Pancreas (tissue), 10 donors: ENCODE data around the gene SYP. TPM values are rescaled to one million over a fixed set of nuclear protein-coding genes. Genes with fewer than 3 reads are reported as not detected.

Experiments
- ATAC-seq, 4 donors: fragments of 200-7000 bp; cut with Tn5 transposase; one replicate each; pipeline versions ENCODE4 v1.8.0 to v1.9.1; 2020; ENCODE audit warnings: mild to moderate bottlenecking in 4 of 4, moderate library complexity in 4 of 4
- DNase-seq, 6 donors: peaks; one replicate each; pipeline ENCODE4 v3.0.0-alpha.2; 2020
- FAIRE-seq: peaks from 2 replicates; lab custom pipeline; 2012; peaks lifted over from hg19 to GRCh38; lab: Jason Lieb, UNC
- H3K27ac ChIP-seq, 4 donors: fragments of 200-600 bp; sonication (generic); 1 replicate in 3 of 4; 2 replicates in 1 of 4; pipeline versions ENCODE4 v1.5.0 to v1.8.0; 2020
- H3K27me3 ChIP-seq, 4 donors: fragments of 200-600 bp; one replicate each; pipeline ENCODE4 v1.8.0; 2021
- H3K36me3 ChIP-seq, 3 donors: fragments of 200-600 bp; sonication (generic) in 1 of 3; one replicate each; pipeline versions ENCODE4 v1.5.0 to v1.8.0; 2020 to 2021
- H3K4me1 ChIP-seq, 3 donors: fragments of 200-600 bp; one replicate each; pipeline ENCODE4 v1.8.0; 2021
- H3K4me3 ChIP-seq, 4 donors: fragments of 200-600 bp; sonication (generic) in 2 of 4; one replicate each; pipeline versions ENCODE4 v1.5.0 to v1.8.0; 2020 to 2021
- H3K9me3 ChIP-seq, 4 donors: fragments of 200-600 bp; one replicate each; pipeline ENCODE4 v1.8.0; 2021
- WGBS, 2 donors: extraction: QIAGEN DNeasy Blood & Tissue Kit; methylation state at CpG; one replicate each; pipeline ENCODE4 v1.1.7; 2013; 5-methylcytosine and 5-hydroxymethylcytosine counted together
- intact Hi-C, 3 donors: fragments of 100-400 bp; cut with DNase I; formaldehyde crosslinking; loops; one replicate each; pipeline versions ENCODE4 v1.11.1 to v1.14.2; 2022
- polyA plus RNA-seq, 2 donors: library from polyadenylated mRNA; stranded (reverse); fragments of 200-250 nt; gene quantifications; one replicate each; pipeline ENCODE4 v1.2.3, GENCODE V29; 2013
- total RNA-seq, 6 donors: library from RNA; stranded (reverse); fragmentation: NEBNext Ultra II Directional in 4 of 6; extraction: Animal tissue kit (Norgen Biotek cat#: 25700) in 4 of 6; gene quantifications; one replicate each; pipeline versions ENCODE4 v1.2.1 to v1.2.4, GENCODE V29; 2021 to 2023
- TF ChIP-seq, protein P1 (sequence below), 4 donors: fragments of 200-600 bp; sonication (generic) in 3 of 4; IDR thresholded peaks; one replicate each; pipeline versions ENCODE4 v1.5.0 to v1.8.0; 2021; ENCODE audit warnings: antibody characterized with exemption in 4 of 4
- donor health status: healthy with polysubstance abuse.
- donor health status: DM: no; HTN: no; CAD: no; lungs with moderate emphysema.
- donor health status: DM: no; HTN: no; CAD: no.
- donor health status: control.
- donor health status: control.
- donor health status: Bipolar disorder and iron deficiency.
- donor health status: DM: yes; HTN: yes; CAD: no.
- donor health status: DM: no; HTN: no; CAD: no.
- donor health status: DM: no; HTN: no; CAD: no.
- donor health status: DM: yes; HTN: yes; CAD: no.

SYP gene
- total and polyA plus RNA-seq, 8 donors = 2.0 to 41.7 (median 6.7) TPM

DNA sequence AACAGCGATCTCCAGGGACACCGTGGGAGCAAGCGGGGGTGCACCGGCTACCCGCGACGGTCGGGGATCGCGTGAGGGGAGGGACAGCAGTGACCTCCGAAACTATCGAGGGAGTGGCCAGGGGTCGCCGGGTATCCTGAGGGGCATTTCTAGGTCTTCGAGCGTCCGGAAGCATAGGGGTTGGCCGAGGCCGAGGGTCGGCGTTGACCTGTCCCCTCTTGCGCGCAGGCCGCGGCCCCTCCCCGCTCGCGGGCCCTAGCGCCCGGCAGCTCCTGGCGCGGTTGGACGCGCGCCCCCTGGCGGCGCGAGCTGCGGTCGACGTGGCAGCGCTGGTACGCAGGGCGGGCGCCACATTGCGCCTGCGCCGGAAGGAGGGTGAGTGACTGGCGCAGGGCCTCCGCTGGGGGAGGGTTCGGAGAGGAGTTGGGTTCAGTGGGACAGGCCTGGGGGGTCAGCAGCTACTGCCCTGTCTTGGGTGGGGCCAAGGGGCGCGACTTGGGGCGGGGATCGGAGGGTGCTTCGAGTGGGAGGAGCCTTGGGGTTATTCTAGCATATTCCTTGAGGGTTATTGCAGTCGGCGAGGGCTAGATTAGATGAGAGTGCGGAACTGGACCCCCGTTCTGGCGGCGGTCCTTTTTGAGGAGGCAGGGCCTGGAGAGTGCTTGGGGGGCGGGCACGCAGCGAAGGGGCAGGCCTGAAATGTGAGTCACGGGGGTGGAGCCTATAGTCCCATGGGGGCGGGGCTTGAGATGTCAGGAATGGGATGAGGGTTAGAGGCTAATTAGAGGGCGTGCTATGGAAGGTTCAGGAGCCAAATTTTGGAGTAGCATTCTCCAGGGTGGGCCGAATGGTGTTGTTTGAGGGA is 36.2 kb downstream of the SYP start:
- DNase-seq = peak; percentile 78 to 93 (median 88)
- TF ChIP-seq, protein P1, sequence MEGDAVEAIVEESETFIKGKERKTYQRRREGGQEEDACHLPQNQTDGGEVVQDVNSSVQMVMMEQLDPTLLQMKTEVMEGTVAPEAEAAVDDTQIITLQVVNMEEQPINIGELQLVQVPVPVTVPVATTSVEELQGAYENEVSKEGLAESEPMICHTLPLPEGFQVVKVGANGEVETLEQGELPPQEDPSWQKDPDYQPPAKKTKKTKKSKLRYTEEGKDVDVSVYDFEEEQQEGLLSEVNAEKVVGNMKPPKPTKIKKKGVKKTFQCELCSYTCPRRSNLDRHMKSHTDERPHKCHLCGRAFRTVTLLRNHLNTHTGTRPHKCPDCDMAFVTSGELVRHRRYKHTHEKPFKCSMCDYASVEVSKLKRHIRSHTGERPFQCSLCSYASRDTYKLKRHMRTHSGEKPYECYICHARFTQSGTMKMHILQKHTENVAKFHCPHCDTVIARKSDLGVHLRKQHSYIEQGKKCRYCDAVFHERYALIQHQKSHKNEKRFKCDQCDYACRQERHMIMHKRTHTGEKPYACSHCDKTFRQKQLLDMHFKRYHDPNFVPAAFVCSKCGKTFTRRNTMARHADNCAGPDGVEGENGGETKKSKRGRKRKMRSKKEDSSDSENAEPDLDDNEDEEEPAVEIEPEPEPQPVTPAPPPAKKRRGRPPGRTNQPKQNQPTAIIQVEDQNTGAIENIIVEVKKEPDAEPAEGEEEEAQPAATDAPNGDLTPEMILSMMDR (IDR thresholded peaks at IDR 0.05) = peak; percentile 55 to 80 (median 68)
- intact Hi-C loops = no loop called here
- 1 to 30% methylated on average over 69 of the region's 69 CpGs for WGBS, 2 donors
- Histone ChIP-seq H3K27ac (peak overlapping the region; percentile 68 to 93 (median 83)), H3K4me1 (no peaks in the 10 kb centered on the region), H3K27me3 (no peaks in the 10 kb centered on the region), H3K4me3 (peak overlapping the region; percentile 7 to 43 (median 35)), H3K9me3 (no peaks in the 10 kb centered on the region), H3K36me3 (no peaks in the 10 kb centered on the region)
- FAIRE-seq = no peak
- ATAC-seq = peak; percentile 80 to 84 (median 83)

DNA sequence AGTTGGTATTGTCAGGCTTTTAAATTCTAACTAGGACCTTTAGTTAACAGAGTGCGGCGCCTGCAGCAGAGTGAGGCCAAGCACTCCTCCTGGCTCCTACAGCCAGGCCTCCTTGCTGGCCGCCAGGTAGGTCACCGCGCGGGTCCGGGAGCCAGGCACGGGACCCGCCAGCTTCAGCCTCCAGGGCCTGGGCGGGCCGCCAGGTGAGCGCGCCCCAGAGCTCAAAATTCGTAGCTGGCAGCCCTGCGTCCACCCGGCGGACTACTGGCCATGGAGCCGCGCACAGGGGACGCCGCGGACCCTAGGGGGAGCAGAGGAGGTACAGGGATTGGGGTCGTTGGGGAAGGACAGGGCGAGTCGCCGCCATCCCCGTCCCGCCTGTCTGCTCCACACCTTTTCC is 37.4 kb downstream of the SYP start, which contains the start of gene MAGIX:
TSS of gene MAGIX (plus strand) at position 139 of the 400 bp plus-strand sequence. CDS start at position 271, 132 bp downstream.
- H3K9me3 ChIP-seq = no peaks in the 10 kb centered on the region
- H3K4me1 ChIP-seq = no peaks in the 10 kb centered on the region
- no peak for FAIRE-seq
- H3K27ac ChIP-seq = peak within 1 kb of the TSS; percentile 68 to 93 (median 83)
- H3K27me3 ChIP-seq = no peaks in the 10 kb centered on the region
- ATAC-seq = peak; percentile 47 to 59 (median 52)
- peak within 1 kb of the TSS; percentile 7 to 43 (median 35) for H3K4me3 ChIP-seq
- WGBS, 2 donors = 8 to 29% methylated on average over 28 of the region's 28 CpGs
- intact Hi-C loops = no loop called here
- peak; percentile 50 to 83 (median 72) for DNase-seq
- no peaks in the 10 kb centered on the region for H3K36me3 ChIP-seq
- TF ChIP-seq, protein P1 (IDR thresholded peaks at IDR 0.05) = no peak

DNA sequence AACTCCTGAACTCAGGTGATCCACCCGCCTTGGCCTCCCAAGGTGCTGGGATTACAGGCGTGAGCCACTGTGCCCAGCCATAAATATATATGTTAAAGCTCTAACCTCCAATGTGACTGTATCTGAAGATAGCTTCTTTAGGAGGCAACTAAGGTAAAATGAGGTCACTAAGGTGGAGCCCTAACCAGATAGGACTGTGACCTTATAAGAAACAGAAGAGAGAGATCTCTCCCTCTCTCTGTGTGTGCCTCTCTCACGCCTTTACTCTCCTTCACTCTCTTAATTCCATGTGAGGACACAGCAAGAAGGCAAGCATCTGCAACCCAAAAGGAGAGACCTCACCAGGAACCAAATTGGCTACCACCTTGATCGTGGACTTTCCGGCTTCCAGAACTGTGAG is 38.4 kb downstream of the SYP start:
- no peaks in the 10 kb centered on the region for H3K9me3 ChIP-seq
- H3K4me1 ChIP-seq = no peaks in the 10 kb centered on the region
- no peaks in the 10 kb centered on the region for H3K27me3 ChIP-seq
- ATAC-seq = no peak
- FAIRE-seq = no peak
- no peaks in the 10 kb centered on the region for H3K36me3 ChIP-seq
- DNase-seq = no peak
- H3K4me3 ChIP-seq = no peak overlapping the region
- TF ChIP-seq, protein P1 (IDR thresholded peaks at IDR 0.05) = no peak
- intact Hi-C loops = no loop called here
- H3K27ac ChIP-seq = peak overlapping the region in 1 of 4 donors; percentile 85
- WGBS, 2 donors = 79 to 93% methylated on average over 5 of the region's 5 CpGs

DNA sequence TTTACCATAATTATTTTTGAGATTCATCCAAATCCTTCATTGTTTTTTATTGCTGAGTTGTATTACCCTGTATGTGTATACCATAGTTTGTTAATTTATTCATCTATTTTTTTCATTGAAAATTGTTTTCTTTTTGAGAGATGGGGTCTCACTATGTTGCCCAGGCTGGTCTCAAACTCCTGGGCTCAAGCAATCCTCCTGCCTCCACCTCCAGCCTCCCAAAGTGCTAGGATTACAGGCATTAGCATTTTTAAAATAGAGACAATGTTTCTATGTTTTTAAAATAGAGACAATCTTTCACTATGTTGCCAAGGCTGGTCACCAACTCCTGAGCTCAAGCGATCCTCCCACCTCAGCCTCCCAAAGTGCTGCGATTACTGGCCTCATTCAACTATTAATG is 39.1 kb downstream of the SYP start:
- FAIRE-seq (no peak), DNase-seq (no peak), ATAC-seq (no peak)
- Histone ChIP-seq H3K9me3 (no peaks in the 10 kb centered on the region), H3K36me3 (no peaks in the 10 kb centered on the region), H3K27ac (no peak overlapping the region), H3K4me1 (no peaks in the 10 kb centered on the region), H3K4me3 (no peak overlapping the region), H3K27me3 (no peaks in the 10 kb centered on the region)
- TF ChIP-seq, protein P1 (IDR thresholded peaks at IDR 0.05) = no peak
- intact Hi-C loops = no loop called here
- WGBS, 2 donors = 90 to 97% methylated on average over 2 of the region's 2 CpGs

DNA sequence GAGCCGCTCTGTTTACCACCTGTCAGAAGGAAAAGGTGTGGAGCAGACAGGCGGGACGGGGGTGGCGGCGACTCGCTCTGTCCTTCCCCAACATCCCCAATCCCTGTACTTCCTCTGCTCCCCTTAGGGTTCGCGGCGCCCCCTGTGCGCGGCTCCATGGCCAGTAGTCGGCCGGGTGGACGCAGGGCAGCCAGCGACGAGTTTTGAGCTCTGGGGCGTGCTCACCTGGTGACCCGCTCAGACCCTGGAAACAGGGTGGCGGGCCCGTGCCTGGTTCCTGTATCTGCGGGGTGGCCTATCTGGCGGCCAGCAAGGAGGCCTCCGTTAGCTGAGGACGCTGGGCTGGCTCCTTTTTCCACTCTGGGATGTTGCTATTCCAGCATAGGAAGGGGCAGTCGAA is 42.8 kb downstream of the SYP start:
- Histone ChIP-seq H3K27me3 (no peaks in the 10 kb centered on the region), H3K27ac (no peak overlapping the region), H3K36me3 (no peaks in the 10 kb centered on the region), H3K4me3 (no peak overlapping the region), H3K9me3 (no peaks in the 10 kb centered on the region), H3K4me1 (no peaks in the 10 kb centered on the region)
- 71 to 74% methylated on average over 24 of the region's 25 CpGs for WGBS, 2 donors
- FAIRE-seq (no peak), DNase-seq (peak in 1 of 6 donors; percentile 69), ATAC-seq (no peak)
- intact Hi-C loops = no loop called here
- TF ChIP-seq, protein P1 (IDR thresholded peaks at IDR 0.05) = no peak
